Lung (tissue), 12 donors: Measurements from ENCODE around the gene CHRNA4. TPM values are rescaled to one million over a fixed set of nuclear protein-coding genes. Genes with fewer than 3 reads are reported as not detected.

ENCODE experiments used
- ATAC-seq: fragments of 200-7000 bp; cut with Tn5 transposase; one replicate; pipeline ENCODE4 v1.9.1; 2020; ENCODE audit warnings: moderate number of reproducible peaks; ENCODE audit not compliant: insufficient read depth, low FRiP score
- DNase-seq, 3 donors: peaks; one replicate each; pipeline ENCODE4 v3.0.0-alpha.2; 2013 to 2017
- H3K27ac ChIP-seq, 2 donors: one replicate each; pipeline ENCODE4 v1.5.1; 2013; ENCODE audit warnings: mild to moderate bottlenecking in 2 of 2, moderate library complexity in 2 of 2, control low read depth in 1 of 2, inconsistent platforms in 1 of 2, low read depth in 1 of 2, low read length in 1 of 2
- H3K27me3 ChIP-seq, 3 donors: one replicate each; pipeline ENCODE4 v1.5.1; 2013; ENCODE audit warnings: low read length in 2 of 3; ENCODE audit not compliant: control insufficient read depth in 3 of 3, insufficient read depth in 3 of 3
- H3K36me3 ChIP-seq, 4 donors: one replicate each; pipeline ENCODE4 v1.5.1; 2013; ENCODE audit warnings: low read length in 4 of 4, mild to moderate bottlenecking in 1 of 4, moderate library complexity in 1 of 4; ENCODE audit not compliant: control insufficient read depth in 4 of 4, insufficient read depth in 4 of 4
- H3K4me1 ChIP-seq, 5 donors: one replicate each; pipeline ENCODE4 v1.5.1; 2013; ENCODE audit warnings: low read length in 5 of 5, mild to moderate bottlenecking in 2 of 5, moderate library complexity in 1 of 5; ENCODE audit not compliant: control insufficient read depth in 5 of 5, insufficient read depth in 5 of 5
- H3K4me3 ChIP-seq: one replicate; pipeline ENCODE4 v1.5.1; 2013; ENCODE audit warnings: mild to moderate bottlenecking, control low read depth, moderate library complexity
- H3K9ac ChIP-seq, 2 donors: one replicate each; pipeline ENCODE4 v1.5.1; 2013; ENCODE audit warnings: low read length in 2 of 2, control low read depth in 1 of 2; ENCODE audit not compliant: insufficient read depth in 1 of 2
- H3K9me3 ChIP-seq, 4 donors: one replicate each; pipeline ENCODE4 v1.5.1; 2013; ENCODE audit warnings: low read length in 3 of 4, mild to moderate bottlenecking in 1 of 4, moderate library complexity in 1 of 4; ENCODE audit not compliant: control insufficient read depth in 4 of 4, insufficient read depth in 3 of 4
- WGBS, 2 donors: extraction: QIAGEN DNeasy Blood & Tissue Kit; methylation state at CpG; one replicate each; pipeline ENCODE4 v1.1.7; 2013; 5-methylcytosine and 5-hydroxymethylcytosine counted together
- polyA plus RNA-seq, 2 donors: library from polyadenylated mRNA; stranded (reverse); fragments of 200-250 nt; gene quantifications; one replicate each; pipeline ENCODE4 v1.2.1, GENCODE V29; 2013
- total RNA-seq, 2 donors: library from RNA; depleted of rRNA in 1 of 2; stranded (reverse); fragments of >200 nt in 1 of 2; gene quantifications; one replicate each; pipeline ENCODE4 v1.2.1, GENCODE V29; 2014 to 2021
- TF ChIP-seq, protein P1 (sequence below): IDR thresholded peaks from 2 replicates; pipeline ENCODE4 v1.5.1; 2012; ENCODE audit warnings: mild to moderate bottlenecking; ENCODE audit errors: control extremely low read depth, extremely low read depth
- donor health status: control.
- donor health status: control.
- donor health status: Bipolar disorder and iron deficiency.
- donor health status: healthy.
- donor health status: DM: yes; HTN: yes; CAD: no.

The CHRNA4 gene
- total and polyA plus RNA-seq, 4 donors: 0.01 to 1.1 (median 0.46) TPM

DNA sequence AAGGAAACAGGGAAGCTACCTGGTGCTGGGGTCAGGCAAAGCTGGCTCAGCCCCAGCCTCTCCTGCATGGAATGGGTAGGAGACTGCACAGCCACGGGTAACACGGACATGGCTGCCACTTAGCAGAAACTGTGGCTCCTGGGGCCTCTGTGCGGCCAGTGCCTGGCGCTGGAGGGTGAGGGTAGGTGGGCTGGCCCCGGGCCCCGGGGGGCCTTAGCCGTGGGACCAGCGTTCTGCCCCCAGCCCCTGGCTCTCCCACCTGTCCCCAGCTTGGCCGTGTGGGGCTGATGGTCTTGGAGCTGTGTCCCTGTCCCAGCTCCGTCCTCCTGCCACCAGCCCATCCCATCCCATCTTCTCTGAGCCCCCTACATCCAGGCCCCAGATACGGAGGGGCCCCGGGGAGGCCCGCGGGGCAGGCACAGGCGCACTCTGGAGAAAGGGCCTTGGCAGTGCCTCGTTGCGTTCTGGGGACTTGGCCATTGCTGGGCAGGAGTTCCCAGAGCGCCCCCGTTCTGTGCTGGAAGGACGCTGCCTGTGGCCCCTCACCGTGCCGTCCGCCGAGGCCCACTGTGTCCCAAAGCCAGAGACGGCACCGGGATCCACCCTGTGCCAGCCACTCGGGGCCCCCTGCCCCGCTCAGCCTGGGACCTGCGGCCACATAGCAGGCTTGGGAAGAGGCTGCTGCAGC is 12.2 kb downstream of the CHRNA4 start:
- Histone ChIP-seq H3K9ac (no peak overlapping the region), H3K36me3 (no peaks in the 10 kb centered on the region), H3K27me3 (peaks cover 0 to 6% (median under 1%) of the 10 kb centered on the region in 3 donors), H3K4me1 (peaks cover 0 to 58% (median 7%) of the 10 kb centered on the region in 5 donors), H3K4me3 (no peak overlapping the region), H3K27ac (no peak overlapping the region), H3K9me3 (no peaks in the 10 kb centered on the region)
- TF ChIP-seq, protein P1, sequence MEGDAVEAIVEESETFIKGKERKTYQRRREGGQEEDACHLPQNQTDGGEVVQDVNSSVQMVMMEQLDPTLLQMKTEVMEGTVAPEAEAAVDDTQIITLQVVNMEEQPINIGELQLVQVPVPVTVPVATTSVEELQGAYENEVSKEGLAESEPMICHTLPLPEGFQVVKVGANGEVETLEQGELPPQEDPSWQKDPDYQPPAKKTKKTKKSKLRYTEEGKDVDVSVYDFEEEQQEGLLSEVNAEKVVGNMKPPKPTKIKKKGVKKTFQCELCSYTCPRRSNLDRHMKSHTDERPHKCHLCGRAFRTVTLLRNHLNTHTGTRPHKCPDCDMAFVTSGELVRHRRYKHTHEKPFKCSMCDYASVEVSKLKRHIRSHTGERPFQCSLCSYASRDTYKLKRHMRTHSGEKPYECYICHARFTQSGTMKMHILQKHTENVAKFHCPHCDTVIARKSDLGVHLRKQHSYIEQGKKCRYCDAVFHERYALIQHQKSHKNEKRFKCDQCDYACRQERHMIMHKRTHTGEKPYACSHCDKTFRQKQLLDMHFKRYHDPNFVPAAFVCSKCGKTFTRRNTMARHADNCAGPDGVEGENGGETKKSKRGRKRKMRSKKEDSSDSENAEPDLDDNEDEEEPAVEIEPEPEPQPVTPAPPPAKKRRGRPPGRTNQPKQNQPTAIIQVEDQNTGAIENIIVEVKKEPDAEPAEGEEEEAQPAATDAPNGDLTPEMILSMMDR: no peak
- DNase-seq (no peak), ATAC-seq (no peak)
- WGBS, 2 donors: 85 to 90% methylated on average over 28 to 29 of the region's 29 CpGs

DNA sequence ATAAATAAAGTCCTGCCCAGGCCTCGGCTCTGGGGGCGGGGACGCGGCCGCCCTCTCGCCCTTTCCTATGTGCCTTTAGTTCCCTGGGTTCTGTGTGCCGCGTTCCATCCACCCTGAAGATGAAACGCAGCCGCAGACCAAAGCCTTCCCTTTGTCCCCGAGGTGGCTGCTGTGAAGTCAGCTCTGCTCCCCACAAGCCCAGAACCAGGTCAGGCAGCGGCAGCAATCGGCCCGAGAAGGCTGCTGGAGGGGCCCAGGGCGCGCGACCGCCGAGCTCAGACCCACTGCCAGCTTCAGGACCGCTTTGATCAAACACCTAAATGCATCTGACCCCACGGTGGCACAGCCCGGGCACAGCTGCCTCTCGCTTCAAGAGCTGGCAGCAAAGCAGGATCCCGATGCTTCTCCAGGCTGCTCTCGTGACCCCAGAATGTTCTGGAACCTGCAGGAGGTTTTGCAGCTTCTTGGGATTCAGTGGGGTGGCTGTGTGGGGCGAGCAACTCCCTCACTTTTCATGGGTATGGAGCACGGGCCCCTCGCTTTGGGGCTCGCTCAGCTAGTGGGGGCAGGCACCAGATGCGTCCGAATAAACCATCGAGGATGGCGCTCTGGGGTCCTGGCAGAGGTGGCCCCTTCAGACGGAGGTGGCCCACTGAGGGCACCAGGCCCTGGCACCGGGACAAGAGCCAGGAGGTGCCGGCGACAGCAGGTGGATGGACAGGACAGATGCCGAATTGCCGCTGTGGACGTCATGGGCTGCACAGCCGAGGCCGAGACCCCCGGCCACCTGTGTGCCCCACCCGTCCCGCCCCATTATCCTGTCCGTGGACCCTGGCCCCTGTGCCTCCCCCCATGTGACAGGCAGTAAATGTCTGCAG is 13.0 kb downstream of the CHRNA4 start:
- TF ChIP-seq, protein P1: no peak
- WGBS, 2 donors: 83 to 85% methylated on average over 46 of the region's 46 CpGs
- DNase-seq (no peak), ATAC-seq (no peak)
- no peaks in the 10 kb centered on the region for H3K9me3 ChIP-seq
- H3K36me3 ChIP-seq: no peaks in the 10 kb centered on the region
- H3K4me1 ChIP-seq: peaks cover 0 to 65% (median 7%) of the 10 kb centered on the region in 5 donors
- H3K27me3 ChIP-seq: peaks cover 0 to 6% (median 4%) of the 10 kb centered on the region in 3 donors
- H3K27ac ChIP-seq: no peak overlapping the region
- H3K9ac ChIP-seq: no peak overlapping the region
- no peak overlapping the region for H3K4me3 ChIP-seq

DNA sequence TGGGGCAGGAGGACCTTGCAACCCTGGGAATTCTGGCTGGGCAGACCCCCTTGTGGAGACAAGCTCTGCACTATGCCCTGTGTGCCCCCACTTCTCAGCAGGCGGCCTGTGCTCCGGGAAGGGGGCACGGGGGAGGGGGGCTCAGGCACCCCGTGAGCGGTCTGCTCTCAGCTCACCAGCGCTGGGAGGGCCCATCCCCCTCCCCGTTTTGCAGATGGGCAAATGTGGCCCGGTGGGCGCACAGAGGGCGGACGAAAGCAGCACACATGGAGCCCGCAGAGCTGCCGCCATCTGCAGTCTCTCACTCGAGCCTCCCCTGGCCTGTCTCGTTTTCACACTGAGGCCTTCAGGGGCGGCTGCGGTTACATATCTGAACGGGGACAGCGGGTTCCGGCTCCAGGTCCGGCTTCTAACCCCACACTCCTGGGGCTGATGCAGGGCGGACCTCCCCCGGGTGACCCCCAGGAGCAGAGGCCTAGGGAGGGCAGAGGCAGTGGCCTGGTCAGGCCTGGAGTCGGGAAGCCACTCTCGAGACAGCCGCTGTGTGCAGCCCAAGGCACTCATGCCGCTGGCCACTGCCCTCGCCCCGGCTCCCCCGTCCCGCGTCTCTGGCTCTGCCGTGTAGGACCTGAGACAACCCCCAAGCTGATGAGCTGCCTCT is 13.9 kb downstream of the CHRNA4 start:
- WGBS, 2 donors: 76 to 79% methylated on average over 31 to 33 of the region's 33 CpGs
- no peaks in the 10 kb centered on the region for H3K9me3 ChIP-seq
- peaks cover 0 to 56% (median 3%) of the 10 kb centered on the region in 5 donors for H3K4me1 ChIP-seq
- DNase-seq: peak; percentile 57 to 74 (median 66)
- no peaks in the 10 kb centered on the region for H3K36me3 ChIP-seq
- H3K4me3 ChIP-seq: no peak overlapping the region
- TF ChIP-seq, protein P1: no peak
- H3K9ac ChIP-seq: peak overlapping the region in 1 of 2 donors; percentile 11
- peaks cover 0 to 6% (median 4%) of the 10 kb centered on the region in 3 donors for H3K27me3 ChIP-seq
- H3K27ac ChIP-seq: no peak overlapping the region
- ATAC-seq: no peak
